Natural killer cell (primary cell): ENCODE results near the gene LZTS2. TPM values are rescaled to one million over a fixed set of nuclear protein-coding genes. Genes with fewer than 3 reads are reported as not detected.
A peak's percentile ranks its signal among the peaks of the same experiment; 100 is the strongest.

Experiments used
- ATAC-seq, 3 donors: fragments of 150-1000 bp in 2 of 3; fragments of 200-7000 bp in 1 of 3; cut with Tn5 transposase; 1 replicate in 1 of 3; 2 replicates in 2 of 3; pipeline ENCODE4 v1.10.0; 2021; ENCODE audit warnings: mild to moderate bottlenecking in 2 of 3, moderate library complexity in 2 of 3
- DNase-seq, 2 donors: peaks; one replicate each; pipeline versions ENCODE4 v3.0.0 to v3.0.0-alpha.2; 2013 to 2021; ENCODE audit warnings: mixed read lengths in 1 of 2
- H3K27ac ChIP-seq: one replicate; pipeline ENCODE4 v1.5.1; 2013; ENCODE audit warnings: mild to moderate bottlenecking, low read length
- H3K27me3 ChIP-seq: one replicate; pipeline ENCODE4 v1.6.1; 2013; ENCODE audit warnings: low read length; ENCODE audit not compliant: control insufficient read depth, insufficient read depth
- H3K36me3 ChIP-seq: one replicate; pipeline ENCODE4 v1.6.1; 2013; ENCODE audit warnings: low read length; ENCODE audit not compliant: control insufficient read depth, insufficient read depth
- H3K4me1 ChIP-seq: one replicate; pipeline ENCODE4 v1.6.1; 2013; ENCODE audit warnings: low read length; ENCODE audit not compliant: control insufficient read depth, insufficient read depth
- H3K4me3 ChIP-seq: one replicate; pipeline ENCODE4 v1.5.1; 2013; ENCODE audit warnings: low read length
- H3K9me3 ChIP-seq: one replicate; pipeline ENCODE4 v1.6.1; 2013; ENCODE audit warnings: low read length; ENCODE audit not compliant: control insufficient read depth, insufficient read depth
- H3K27ac Mint-ChIP-seq, 2 donors: one replicate each; pipeline ENCODE4 v1.8.0; 2022; ENCODE audit warnings: mild to moderate bottlenecking in 2 of 2, mixed read lengths in 2 of 2, moderate library complexity in 1 of 2
- H3K27me3 Mint-ChIP-seq, 2 donors: one replicate each; pipeline ENCODE4 v1.8.0; 2022; ENCODE audit warnings: low read depth in 2 of 2, mixed read lengths in 2 of 2
- H3K36me3 Mint-ChIP-seq: one replicate; pipeline ENCODE4 v1.8.0; 2022; ENCODE audit warnings: mixed read lengths
- H3K4me1 Mint-ChIP-seq, 2 donors: one replicate each; pipeline ENCODE4 v1.8.0; 2022; ENCODE audit warnings: mixed read lengths in 2 of 2
- H3K4me3 Mint-ChIP-seq: one replicate; pipeline ENCODE4 v1.8.0; 2022; ENCODE audit warnings: mild to moderate bottlenecking, moderate library complexity, mixed read lengths
- H3K9me3 Mint-ChIP-seq, 2 donors: one replicate each; pipeline ENCODE4 v1.8.0; 2022; ENCODE audit warnings: mixed read lengths in 2 of 2
- CTCF ChIP-seq: fragments of 200-600 bp; IDR thresholded peaks from one replicate; pipeline ENCODE4 v1.8.0; 2022; ENCODE audit warnings: antibody characterized with exemption
- WGBS: methylation state at CpG from one replicate; pipeline ENCODE4 v1.1.7; 2013; ENCODE audit warnings: missing lambda C conversion rate; ENCODE audit not compliant: insufficient coverage; 5-methylcytosine and 5-hydroxymethylcytosine counted together
- intact Hi-C: fragments of 100-400 bp; cut with micrococcal nuclease; formaldehyde crosslinking; loops from one replicate; pipeline ENCODE4 v1.14.2; 2022
- total RNA-seq, 4 donors: library from RNA; stranded (reverse); fragments of 120-200 nt in 1 of 4; gene quantifications; one replicate each; pipeline versions ENCODE4 v1.2.3 to v1.2.4, GENCODE V29; 2013 to 2022

The LZTS2 gene
- total RNA-seq, 3 donors from 2014 or later (not counting 1 experiment from before 2014, with no cell fraction given): 8.0 to 16.1 (median 11.7) TPM

- DNase-seq (peak in 1 of 2 donors; percentile 11), ATAC-seq (no peak)
- no peak overlapping the region for H3K27ac Mint-ChIP-seq
- H3K27me3 Mint-ChIP-seq: no peaks in the 10 kb centered on the region
- H3K4me3 Mint-ChIP-seq: no peak overlapping the region
- no peak for TF ChIP-seq CTCF
- peaks cover 8% of the 10 kb centered on the region for H3K36me3 Mint-ChIP-seq
- WGBS: 96% methylated on average over 24 of the region's 24 CpGs
- H3K27ac ChIP-seq: no peak overlapping the region
- H3K27me3 ChIP-seq: no peaks in the 10 kb centered on the region
- peaks cover 18% of the 10 kb centered on the region for H3K4me1 ChIP-seq
- H3K9me3 Mint-ChIP-seq: peaks cover 0 to 3% of the 10 kb centered on the region in 2 donors
- H3K4me3 ChIP-seq: no peak overlapping the region
- H3K36me3 ChIP-seq: peaks cover 15% of the 10 kb centered on the region
- peaks cover 10 to 26% of the 10 kb centered on the region in 2 donors for H3K4me1 Mint-ChIP-seq
- H3K9me3 ChIP-seq: no peaks in the 10 kb centered on the region
- intact Hi-C loops: no loop called here
Measured at GRCh38 chr10:100982916-100983830, 16.4 kb upstream of the LZTS2 start.

GRCh38 chr10:100983868-100984671 is 15.5 kb upstream of the LZTS2 start:
- Mint-ChIP-seq H3K27me3 (no peaks in the 10 kb centered on the region), H3K36me3 (peaks cover 8% of the 10 kb centered on the region), H3K27ac (peak overlapping the region in 1 of 2 donors; percentile 29), H3K4me1 (peaks cover 10 to 26% of the 10 kb centered on the region in 2 donors), H3K4me3 (no peak overlapping the region), H3K9me3 (peaks cover 0 to 3% of the 10 kb centered on the region in 2 donors)
- TF ChIP-seq CTCF: no peak
- Histone ChIP-seq H3K4me3 (no peak overlapping the region), H3K36me3 (peaks cover 15% of the 10 kb centered on the region), H3K27me3 (no peaks in the 10 kb centered on the region), H3K4me1 (peaks cover 23% of the 10 kb centered on the region), H3K27ac (no peak overlapping the region), H3K9me3 (no peaks in the 10 kb centered on the region)
- DNase-seq (peak in 1 of 2 donors; percentile 6), ATAC-seq (no peak)
- intact Hi-C loops: no loop called here
- 96% methylated on average over 13 of the region's 13 CpGs for WGBS

GRCh38 chr10:100984672-100985177 is 14.9 kb upstream of the LZTS2 start:
- Histone ChIP-seq H3K4me3 (no peak overlapping the region), H3K27ac (no peak overlapping the region), H3K36me3 (peaks cover 16% of the 10 kb centered on the region), H3K4me1 (peaks cover 23% of the 10 kb centered on the region), H3K27me3 (no peaks in the 10 kb centered on the region), H3K9me3 (no peaks in the 10 kb centered on the region)
- no peaks in the 10 kb centered on the region for H3K27me3 Mint-ChIP-seq
- 93% methylated on average over 2 of the region's 2 CpGs for WGBS
- H3K9me3 Mint-ChIP-seq: peaks cover 0 to 3% of the 10 kb centered on the region in 2 donors
- peaks cover 8% of the 10 kb centered on the region for H3K36me3 Mint-ChIP-seq
- DNase-seq (no peak), ATAC-seq (no peak)
- peak overlapping the region in 1 of 2 donors; percentile 29 for H3K27ac Mint-ChIP-seq
- no peak for TF ChIP-seq CTCF
- intact Hi-C loops: no loop called here
- peak overlapping the region; percentile 50 for H3K4me3 Mint-ChIP-seq
- peaks cover 10 to 26% of the 10 kb centered on the region in 2 donors for H3K4me1 Mint-ChIP-seq
